Activated T-helper 1 cell treated with Interleukin-2 at 50 U/mL for 16 hours (primary cell): ENCODE results near the gene CACNA1D.
A peak's percentile ranks its signal among the peaks of the same experiment; 100 is the strongest.

Source experiments
- DNase-seq: peaks from one replicate; pipeline ENCODE4 v3.0.0-alpha.2; 2020; ENCODE audit warnings: low read depth

Gene CACNA1D

DNA sequence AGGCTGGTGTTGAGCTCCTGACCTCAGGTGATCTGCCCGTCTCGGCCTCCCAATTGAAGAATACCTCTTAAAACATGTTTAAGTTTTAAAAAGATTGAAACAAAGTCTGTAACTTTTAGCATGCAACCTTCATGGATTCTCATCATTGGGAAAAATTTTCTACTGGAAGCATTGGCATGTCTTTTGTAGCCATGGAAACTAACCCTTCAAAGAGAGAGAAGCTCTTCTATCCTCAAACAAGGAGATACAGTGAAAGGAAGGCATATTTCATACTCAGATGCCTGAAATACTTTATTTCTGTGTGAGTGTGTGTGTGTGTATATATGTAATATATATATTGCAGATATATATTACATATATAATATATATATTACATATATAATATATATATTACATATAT lies 196.9 kb downstream of the CACNA1D start:
- no peak for DNase-seq

DNA sequence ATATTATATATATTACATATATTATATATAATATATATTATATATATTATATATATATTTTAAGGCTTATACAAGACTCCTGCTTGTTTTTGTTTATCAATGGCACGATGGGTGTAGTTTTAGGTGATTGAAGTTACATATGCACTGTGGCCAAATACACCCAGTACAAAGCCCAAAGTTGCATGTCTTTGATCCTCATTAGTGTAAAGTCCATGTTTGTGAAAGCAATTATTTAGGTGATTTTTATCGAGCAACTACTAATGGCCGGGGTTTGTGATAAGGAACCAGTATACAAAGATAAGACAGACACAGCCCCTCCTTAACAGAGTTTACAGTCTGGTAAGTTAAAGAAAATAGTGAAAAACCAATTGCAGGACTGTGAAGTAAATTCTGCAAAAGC lies 197.5 kb downstream of the CACNA1D start:
- no peak for DNase-seq

DNA sequence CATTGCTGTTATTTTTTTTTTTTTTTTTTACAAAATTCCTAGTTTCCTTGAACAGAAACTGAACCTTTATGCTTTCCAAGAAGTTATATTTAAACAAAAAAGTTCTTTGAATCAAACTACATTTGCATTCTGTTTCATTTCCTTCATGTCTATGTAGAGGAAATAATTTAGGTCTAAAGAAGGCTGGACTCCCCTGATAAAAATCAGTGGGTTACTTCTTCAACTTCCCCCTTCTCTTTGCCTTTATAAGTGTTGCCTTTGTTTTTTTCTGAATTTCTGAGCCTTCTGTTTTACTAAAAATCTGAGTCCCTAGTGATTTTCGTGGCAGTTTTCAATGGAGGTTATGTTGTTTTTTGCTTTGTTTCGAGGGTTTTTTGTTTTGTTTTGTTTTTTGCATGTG lies 199.0 kb downstream of the CACNA1D start:
- DNase-seq: no peak

DNA sequence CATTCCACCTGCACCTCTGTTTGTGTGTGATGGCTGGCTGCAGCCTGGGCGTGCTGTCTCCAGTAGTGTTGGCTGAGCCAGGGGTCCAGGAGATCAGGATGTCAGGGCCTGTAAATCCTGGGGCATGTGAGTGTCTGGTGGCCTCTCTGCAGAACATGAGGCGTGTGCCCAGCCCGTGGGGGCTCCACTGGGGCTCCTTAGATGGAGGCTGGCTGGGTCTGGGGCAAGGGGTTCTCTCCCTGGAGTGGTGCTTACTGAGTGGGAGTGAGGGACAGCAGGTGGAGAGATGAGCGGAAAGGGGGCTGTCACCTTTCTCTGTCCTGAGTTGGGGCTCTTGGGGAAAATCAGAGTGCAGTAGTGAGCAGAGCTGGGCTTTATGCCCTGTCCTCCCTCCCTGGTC lies 199.6 kb downstream of the CACNA1D start:
- DNase-seq: no peak

DNA sequence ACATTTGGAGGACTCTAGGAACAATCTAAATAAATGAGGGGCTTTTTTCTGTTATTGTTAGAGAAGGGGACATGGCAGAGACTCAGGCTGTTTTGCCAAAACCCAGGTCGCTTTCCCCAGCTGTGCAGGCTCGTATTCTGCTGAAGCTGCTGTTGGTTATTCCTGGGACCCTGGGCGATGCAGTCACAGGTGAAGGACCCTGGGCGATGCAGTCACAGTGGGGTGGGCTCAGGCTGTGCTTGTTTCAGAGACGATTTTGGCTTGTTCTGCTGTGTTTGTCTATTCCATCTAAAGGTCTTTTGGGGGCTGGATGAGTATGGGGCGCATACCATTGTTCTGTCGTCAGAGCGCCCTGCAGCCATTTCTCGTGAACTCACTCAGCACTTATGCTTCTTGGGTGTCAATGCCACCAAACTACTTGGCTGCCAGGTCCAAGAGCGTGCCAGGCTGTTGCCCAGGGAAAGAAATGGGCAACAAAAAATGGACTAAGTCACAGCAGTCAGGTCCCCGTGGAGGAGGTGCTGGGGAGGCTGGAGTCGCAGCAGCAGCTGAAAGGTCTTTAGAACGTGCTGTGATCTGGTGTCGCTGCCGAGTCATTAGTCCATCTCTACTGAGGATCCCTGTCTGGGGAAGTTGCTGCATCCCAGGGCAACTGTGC lies 200.4 kb downstream of the CACNA1D start:
- no peak for DNase-seq

DNA sequence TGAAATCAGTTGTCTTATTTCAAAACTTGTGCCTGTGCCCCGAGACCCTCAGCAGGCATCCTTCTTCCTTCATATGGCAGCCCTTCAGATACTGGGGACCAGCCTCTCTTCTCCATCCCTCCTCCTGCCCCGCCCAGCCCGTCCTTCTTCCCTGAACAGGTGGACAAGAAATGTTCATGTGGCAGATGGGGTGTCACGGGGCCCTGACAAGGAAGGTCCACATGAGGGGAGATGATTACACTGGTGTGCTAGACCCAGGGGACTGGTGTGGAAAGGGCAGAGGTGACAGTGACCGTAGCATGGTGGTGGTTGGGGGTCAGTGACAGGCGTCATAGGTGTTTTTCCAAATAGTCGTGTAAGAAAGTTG lies 200.9 kb downstream of the CACNA1D start:
- no peak for DNase-seq

DNA sequence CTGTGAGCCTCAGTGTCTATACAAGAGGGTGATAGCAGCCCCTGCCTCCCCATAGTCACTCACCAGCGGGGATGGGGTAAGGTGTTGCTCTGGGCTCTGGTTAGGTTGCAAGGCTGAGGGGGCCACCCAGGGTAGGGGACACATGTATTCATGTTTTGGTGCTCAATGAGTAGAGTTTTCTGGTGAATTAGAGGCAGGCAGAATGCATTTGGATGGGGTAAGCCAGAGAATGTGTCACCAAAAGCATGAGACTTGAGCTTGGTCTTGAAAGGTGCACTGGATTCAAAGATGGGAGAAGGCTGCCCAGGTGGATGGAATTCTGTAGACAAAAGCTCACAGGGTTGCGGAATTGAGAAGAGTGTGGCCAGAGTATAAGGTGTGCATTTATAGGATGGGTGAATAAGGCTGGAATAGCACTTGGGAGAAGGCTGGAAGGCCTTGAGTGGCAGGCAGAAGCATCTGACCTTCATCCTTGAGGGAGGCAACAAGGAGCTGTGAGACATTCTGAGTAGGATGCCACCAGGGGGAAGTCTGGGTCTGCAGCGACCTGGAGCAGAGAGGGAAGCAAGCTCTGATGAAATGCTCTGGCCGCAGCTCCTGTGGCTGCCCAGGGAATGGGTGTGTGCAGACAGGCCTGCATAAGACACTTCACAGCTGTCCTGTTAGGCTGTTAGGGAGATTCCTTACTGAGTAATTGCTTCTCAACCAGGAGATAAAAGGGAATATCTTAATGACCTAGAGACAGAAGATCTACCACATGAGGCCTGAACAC lies 202.2 kb downstream of the CACNA1D start:
- no peak for DNase-seq

DNA sequence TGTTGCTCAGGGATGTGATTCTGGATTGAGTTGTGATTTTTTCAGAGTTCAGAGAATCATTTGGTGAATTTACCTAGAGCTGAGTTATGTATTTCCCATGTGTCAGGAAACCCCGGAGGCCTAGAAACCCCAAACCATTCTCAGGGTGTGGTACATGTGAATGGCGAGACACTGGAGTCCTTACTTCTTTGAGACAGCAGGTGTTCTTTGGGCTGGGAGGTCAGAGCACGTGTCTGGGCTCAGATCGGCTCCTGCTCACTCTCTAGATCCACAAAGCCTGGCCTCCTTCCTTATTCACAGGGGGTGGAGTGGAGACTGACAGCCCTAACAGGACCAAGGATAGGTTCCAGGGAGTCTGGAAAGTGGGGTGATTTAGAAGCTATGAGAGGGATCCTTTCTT lies 206.0 kb downstream of the CACNA1D start:
- no peak for DNase-seq

DNA sequence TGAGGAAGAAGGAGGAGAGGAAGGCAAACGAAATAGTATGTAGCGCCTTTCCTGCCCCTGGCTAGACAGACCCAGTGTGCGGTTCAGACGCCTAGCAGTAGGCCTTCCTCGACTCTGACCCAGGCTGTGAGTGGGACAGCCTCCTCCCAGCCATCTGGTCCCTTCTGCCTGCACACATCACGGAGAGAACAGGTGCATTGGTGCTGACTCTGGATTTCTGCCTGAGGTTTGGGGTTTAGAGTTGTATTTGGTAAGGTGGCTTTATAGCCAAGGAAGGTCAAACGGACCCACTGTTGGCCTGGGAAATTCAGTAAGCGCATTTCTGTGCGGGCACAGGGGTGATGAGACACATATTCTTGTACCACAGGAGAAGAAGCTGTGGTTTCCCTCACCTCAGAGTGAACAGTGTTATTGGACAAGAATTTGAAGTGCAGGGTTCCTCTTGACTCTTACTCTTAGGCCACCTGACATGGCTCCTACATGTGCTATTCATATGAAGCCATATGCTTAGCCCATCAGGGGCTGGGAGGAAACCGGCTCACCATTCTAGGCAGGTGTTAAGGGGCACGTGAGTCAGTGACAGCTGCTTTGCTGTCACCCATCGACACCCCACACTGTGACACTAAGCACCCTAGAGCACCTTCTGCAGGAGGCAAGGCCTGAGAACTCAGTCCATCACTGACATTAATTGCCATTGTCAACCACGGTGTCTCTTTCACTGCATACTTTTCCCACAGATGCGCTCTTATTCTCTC lies 208.5 kb downstream of the CACNA1D start:
- no peak for DNase-seq

DNA sequence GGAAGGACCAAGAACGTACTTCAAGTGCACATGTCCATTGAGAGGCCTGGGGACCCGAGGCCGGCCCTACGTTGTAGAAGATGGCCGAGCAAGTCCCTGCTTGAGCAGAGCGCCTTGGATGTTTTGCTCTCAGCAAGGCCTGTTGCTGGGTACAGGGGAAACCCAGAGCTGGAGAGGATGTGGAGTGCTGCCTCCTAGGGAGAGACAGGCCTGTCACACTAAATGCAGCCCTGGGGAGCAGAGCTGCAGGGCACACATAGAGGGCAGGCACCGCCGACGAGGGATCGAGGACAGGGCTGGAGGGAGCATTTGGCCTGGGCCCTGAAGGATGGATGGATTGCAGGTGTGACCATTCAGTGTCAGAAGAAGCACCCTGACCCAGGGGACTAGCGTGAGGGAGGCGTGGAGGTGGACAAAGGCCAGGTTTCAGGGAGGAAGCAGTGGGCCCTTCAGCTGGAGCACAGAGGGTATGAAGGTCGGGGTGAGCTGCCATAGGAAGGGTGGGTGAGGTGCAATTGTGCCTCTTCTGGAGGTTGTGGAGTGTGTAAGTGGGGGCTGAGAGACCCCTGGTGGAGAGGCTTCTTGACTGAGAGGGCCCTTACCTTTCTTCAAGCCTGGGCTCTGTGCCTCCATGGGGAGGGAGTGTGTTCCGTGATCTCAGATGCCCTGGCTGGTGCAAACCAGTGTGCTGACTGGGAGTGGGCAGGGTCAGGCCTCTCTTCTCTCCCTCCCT lies 209.4 kb downstream of the CACNA1D start:
- no peak for DNase-seq

DNA sequence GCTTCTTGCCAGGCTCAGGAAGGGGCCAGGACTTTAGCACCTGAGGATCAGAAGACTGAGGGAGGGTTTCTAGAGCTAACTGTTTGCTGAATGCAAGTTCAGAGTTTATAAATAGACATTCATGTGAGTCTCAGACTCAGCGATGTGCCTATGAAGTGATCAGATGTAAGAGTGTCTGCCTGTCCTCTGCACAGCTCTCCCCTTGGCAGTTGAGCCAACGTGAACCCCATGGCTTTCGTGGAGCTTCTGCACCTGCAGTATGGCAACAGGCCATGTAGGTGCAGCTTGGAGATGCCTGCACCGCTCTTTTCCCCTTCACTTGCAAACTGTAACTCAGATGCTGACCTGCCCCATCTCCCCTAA lies 209.9 kb downstream of the CACNA1D start:
- DNase-seq: no peak

DNA sequence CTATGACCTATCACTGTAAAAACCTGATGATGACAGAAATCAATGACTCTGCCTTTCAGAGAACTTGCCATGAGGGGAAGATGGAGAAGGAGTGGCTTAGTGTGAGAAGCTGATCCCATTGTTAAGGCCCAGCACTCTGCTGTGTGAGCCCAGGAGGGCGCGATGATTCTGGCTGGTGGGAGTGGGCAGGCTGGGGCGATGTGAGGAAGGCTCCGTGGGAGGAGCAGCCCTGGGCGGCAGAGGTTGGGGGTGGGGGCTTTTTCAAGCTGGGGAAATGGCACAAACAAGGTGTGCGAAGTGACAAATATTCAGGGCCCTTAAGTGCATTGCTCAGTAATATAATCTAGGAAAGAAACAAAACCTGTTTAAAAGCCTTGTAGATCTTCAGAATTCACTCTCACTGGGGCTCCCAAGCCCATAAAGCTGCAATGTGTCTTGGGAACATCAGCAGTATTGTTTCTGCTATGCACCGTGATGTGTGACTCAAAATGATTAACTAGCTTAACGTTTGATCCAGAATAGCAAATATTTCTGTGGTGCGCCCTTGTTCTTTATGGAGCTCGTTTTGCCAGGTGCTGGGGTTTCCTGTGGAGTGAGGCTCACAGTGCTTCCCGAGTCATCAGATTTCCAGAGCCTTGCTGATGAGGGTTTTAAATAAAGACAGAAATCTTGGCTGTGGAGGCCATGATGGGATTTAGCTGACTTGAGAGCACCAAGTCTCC lies 210.8 kb downstream of the CACNA1D start:
- DNase-seq: no peak

DNA sequence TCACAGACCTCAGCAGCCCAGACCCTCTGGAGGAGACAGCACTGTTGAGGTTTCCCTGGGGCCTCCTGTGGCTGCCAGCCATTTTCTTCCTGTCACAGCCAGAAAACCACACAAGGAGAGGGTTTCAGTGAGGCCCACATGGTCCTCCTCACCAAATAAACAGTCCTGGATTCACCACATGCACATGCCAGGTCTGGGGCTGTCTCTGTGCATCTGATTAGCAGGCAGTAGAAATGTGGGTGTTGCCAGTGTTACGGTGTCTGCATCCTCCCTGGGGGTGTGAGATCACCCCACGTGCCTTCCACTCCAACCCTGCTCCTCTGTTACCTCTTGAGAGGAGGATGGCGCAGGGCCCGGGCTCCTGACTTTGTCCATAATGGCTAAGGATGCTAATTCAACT lies 211.4 kb downstream of the CACNA1D start:
- no peak for DNase-seq

DNA sequence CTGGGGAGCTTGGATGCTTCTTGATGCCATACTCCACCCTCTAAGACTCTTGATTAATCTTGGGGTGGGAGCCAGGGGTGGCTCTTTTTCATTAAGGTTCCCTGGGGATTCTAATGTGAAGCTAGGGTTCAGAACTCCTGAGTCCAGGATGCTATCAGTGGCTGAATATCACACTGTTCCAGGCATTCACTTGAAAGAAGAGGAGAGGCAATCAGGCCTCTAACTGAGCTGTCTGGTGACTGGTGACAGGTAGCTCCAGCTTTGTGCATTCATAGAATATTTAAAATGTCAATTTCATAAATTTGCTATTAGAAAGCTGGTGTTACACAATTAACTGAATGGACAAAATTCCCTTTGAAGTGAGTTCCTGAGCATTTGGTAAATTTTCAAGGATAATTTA lies 212.8 kb downstream of the CACNA1D start:
- DNase-seq: no peak

DNA sequence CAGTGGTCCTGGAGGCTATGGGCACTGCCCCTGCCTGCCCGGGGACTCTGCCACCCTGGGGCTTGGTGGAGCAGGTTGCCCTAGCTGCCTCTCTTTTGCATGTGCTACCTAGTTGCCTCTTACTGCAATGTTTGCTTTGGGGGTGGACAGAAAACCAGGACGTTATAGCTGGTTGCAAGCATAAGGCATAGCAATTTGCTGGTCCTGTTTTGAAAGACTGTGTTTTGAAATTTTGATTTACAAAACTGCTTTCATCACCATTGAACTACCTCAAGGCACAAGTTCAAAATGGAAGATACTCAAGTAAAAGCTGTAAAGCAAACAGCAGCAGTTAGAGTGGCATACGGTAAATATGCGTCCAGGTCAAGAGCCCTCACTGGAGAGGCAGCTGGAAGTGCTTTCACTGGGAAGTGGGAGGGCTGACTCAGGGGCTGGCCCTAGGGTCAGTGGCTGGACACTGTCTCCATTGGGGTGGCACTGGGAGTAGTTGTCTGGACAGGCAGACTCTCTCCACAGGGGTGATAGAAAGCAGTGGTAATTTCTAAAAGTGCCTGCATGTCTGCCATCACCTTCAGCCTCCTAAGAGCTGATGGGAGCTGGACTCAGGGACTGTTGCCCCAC lies 213.7 kb downstream of the CACNA1D start:
- DNase-seq: no peak

DNA sequence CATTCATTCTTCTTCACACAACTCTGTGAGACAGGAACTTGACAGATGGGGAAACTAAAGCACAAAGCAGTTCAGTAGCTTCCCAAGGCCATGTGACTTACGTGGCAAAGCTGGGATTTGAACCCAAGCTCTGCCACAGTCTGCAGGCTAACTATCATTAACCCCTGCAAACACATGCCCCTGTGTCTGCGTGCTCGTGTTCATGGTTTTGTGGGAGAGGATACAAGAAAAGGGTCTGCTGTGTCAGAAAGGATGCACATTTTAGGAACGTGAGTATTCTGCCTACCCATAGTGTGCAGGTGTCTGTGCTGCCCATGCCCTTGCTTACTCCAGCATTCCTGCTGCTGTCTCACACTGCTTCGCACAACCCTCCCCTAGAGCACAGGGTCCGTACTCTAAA lies 214.8 kb downstream of the CACNA1D start:
- DNase-seq: no peak

DNA sequence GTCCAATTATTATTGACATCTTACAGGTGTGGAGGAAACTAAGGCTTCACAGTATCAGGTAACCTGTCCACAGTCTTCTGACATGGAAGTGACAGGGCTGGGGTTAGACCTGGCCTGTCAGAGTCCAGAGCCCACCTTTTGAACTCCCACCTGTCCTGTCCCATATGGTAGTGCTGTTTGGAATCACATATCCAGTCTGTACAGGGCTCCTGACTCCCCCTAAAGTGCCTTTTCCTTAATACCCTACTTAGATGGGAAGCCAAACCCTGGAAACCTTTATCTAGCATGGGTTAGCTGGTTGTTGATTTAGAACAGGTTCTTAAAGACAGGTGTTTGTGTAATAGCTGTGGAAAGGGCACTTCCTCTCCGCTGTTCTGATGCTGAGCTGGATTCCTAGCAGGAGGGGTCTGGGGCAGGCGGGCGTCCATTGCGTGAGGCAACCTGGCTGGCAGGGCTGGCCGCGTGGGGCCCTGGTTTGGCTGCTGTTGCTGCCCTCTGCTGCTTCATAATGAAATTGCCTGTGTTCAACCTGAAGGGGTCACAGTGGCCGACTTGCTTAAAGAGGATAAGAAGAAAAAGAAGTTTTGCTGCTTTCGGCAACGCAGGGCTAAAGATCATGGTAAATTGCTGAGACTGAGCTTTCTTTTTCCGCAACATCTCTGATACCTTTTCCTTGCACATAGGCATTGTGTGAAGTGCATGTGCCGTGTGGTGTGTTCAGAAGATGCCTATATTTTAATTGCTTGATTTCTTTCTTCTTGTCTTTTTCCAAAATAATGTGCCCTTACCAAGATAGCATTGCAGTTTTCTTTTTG lies 215.7 kb downstream of the CACNA1D start:
- peak; percentile 20 for DNase-seq

DNA sequence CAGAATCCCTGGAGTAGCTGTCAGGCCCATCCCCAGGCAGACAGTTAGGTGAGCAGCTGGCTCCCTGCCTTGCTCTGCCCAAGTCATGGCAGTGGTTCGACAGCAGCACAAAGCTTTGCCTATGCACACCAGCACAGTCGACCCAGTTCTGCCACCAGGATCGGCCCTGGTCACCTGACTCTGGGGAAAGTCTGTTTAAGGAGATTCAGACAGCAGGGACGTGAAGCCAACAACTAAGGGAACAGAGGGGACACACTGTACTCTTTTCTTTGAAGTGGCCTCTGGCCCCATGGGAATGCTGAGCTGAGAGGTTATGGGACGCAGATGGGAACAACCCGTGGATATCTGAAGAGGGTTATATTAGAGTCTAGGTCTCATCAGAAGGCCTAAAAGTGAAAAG lies 217.0 kb downstream of the CACNA1D start:
- DNase-seq: no peak

DNA sequence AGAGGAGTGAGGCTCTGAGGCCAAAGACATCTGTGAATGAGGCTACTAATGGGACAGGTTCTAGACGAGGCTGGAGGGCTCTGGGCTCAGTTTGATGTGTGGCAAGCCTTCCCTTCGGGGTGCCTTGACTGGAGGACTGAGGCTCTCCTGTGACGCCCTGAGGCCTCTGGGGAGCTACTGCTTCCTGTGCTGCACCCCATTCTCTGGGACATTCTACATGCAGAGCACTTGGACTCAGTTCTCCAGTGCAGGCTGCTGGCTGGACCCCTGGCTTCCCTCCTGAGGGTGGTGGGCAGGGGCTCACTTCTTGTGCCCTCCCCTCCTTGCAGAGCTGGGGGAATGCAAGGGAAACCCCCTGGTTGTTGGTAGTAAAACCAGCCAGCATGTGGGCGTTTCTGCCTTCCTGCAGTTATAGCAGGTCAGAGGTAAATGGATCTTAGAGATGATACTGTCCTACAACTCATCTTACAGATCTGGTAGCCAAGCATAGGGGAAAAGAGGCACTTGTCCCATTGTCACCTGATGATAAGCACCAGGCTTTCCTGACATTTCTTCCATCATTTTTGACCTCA lies 218.5 kb downstream of the CACNA1D start:
- no peak for DNase-seq

DNA sequence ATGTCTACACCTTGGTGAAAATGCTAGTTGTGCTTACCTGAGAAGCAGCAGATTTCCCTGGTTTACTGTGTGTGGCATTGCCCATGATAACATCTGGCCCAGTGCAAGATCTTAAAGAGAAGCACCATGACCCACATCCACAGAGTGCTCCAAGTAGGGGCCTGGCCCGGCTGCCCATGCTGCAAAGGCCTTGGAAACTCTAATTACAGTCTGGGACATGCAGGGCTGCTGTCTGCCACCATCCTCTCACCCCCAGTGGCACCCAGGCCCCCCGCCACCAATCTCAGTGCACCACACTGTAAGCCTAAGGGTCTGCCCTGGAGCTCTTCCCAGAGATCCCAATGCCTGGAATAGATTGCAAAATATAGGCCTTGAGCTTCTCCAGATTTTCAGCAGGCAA lies 219.2 kb downstream of the CACNA1D start:
- DNase-seq: no peak
